Panc1 (cell line): ENCODE results near the gene TNRC18. TPM values are rescaled to one million over a fixed set of nuclear protein-coding genes. Genes with fewer than 3 reads are reported as not detected.

Experiments used
- ATAC-seq: fragments of 200-7000 bp; cut with Tn5 transposase; 2 replicates; pipeline ENCODE4 v1.9.1; 2020; ENCODE audit warnings: mild to moderate bottlenecking, moderate library complexity
- BruUV-seq: library from RNA; stranded (reverse); fragments of 400-500 nt; replicated peaks from 2 replicates; lab custom pipeline; 2021; lab: Mats Ljungman, UMichigan
- CTCF ChIA-PET: fragments of 300-600 bp; sonication (Branson Sonifier 250); formaldehyde crosslinking; loops from one replicate; lab custom pipeline; 2022; ENCODE audit warnings: antibody characterized with exemption; lab: Charles Lee
- POLR2A ChIA-PET: fragments of 300-600 bp; sonication (Branson Sonifier 250); formaldehyde crosslinking; loops from one replicate; lab custom pipeline; 2022; ENCODE audit warnings: antibody characterized with exemption; lab: Charles Lee
- DNase-seq: peaks from one replicate; pipeline ENCODE4 v3.0.0-alpha.2; 2010; ENCODE audit warnings: low read depth, low spot score
- H3K27ac ChIP-seq: 2 replicates; pipeline ENCODE4 v1.5.1; 2011; ENCODE audit warnings: mild to moderate bottlenecking, low read length, inconsistent platforms
- H3K27me3 ChIP-seq: fragments of 200-500 bp; sonication (Bioruptor generic); 2 replicates; pipeline ENCODE4 v1.6.0; 2014; ENCODE audit warnings: low read length, inconsistent platforms; ENCODE audit not compliant: control insufficient read depth, insufficient read depth
- H3K36me3 ChIP-seq: fragments of 200-500 bp; sonication (Bioruptor generic); 2 replicates; pipeline ENCODE4 v1.5.1; 2014; ENCODE audit warnings: inconsistent platforms, mild to moderate bottlenecking, low read length, moderate library complexity; ENCODE audit not compliant: control insufficient read depth, insufficient read depth
- H3K4me1 ChIP-seq: 2 replicates; pipeline ENCODE4 v1.5.1; 2011; ENCODE audit warnings: inconsistent platforms, mild to moderate bottlenecking, low read length, moderate library complexity; ENCODE audit not compliant: control insufficient read depth, insufficient read depth
- H3K4me3 ChIP-seq, 2 experiments: 2 replicates each; pipeline ENCODE4 v1.5.1; 2011 to 2012; ENCODE audit warnings: low read depth in 2 of 2, low read length in 2 of 2, mild to moderate bottlenecking in 2 of 2, inconsistent platforms in 1 of 2, moderate library complexity in 1 of 2
- H3K9me3 ChIP-seq: fragments of 200-500 bp; sonication (Bioruptor generic); 2 replicates; pipeline ENCODE4 v1.5.1; 2014; ENCODE audit warnings: low read depth, mild to moderate bottlenecking, inconsistent platforms, low read length, moderate library complexity; ENCODE audit not compliant: control insufficient read depth, insufficient read depth
- CTCF ChIP-seq: fragments of 450-650 bp; IDR thresholded peaks from 2 replicates; pipeline ENCODE4 v1.5.1; 2017; ENCODE audit warnings: mild to moderate bottlenecking
- POLR2AphosphoS5 ChIP-seq: IDR thresholded peaks from 2 replicates; pipeline ENCODE4 v1.6.1; 2012; ENCODE audit warnings: mild to moderate bottlenecking, low read depth, low read length, moderate library complexity
- SIN3A ChIP-seq: IDR thresholded peaks from 2 replicates; pipeline ENCODE4 v1.6.1; 2012; ENCODE audit warnings: low read depth, mild to moderate bottlenecking, low read length, moderate library complexity, borderline replicate concordance; ENCODE audit not compliant: insufficient read depth
- TCF7L2 ChIP-seq: IDR thresholded peaks from 2 replicates; pipeline ENCODE4 v1.6.1; 2011; ENCODE audit warnings: mild to moderate bottlenecking, low read depth, low read length, inconsistent platforms
- in situ Hi-C: cut with HindIII; loops from 2 replicates; pipeline ENCODE4 v1.10.0; 2016; ENCODE audit warnings: low sequenced_read_pairs, low pct_unique_long_range_greater_than_20kb
- intact Hi-C: fragments of 100-400 bp; cut with micrococcal nuclease; formaldehyde crosslinking; loops from one replicate; pipeline ENCODE4 v1.10.0; 2022; ENCODE audit not compliant: unreplicated experiment
- total RNA-seq: library from RNA; stranded (reverse); gene quantifications from one replicate; pipeline ENCODE4 v1.2.1, GENCODE V29; 2021; ENCODE audit not compliant: unreplicated experiment
- TF ChIP-seq, protein P1 (sequence below), 2 experiments: IDR thresholded peaks; 2 replicates each; pipeline ENCODE4 v1.6.1; 2011 to 2012; ENCODE audit warnings: low read depth in 2 of 2, control low read depth in 1 of 2, low read length in 1 of 2, mild to moderate bottlenecking in 1 of 2, moderate library complexity in 1 of 2; ENCODE audit not compliant: insufficient read depth in 1 of 2

TNRC18 gene
- total RNA-seq, 1 experiment from 2014 or later: 148 TPM

GRCh38 chr7:5354460-5355232 lies 69.0 kb downstream of the TNRC18 start:
- CTCF ChIA-PET: no interaction called here
- Histone ChIP-seq H3K9me3 (no peaks in the 10 kb centered on the region), H3K27me3 (no peaks in the 10 kb centered on the region), H3K27ac (no peak overlapping the region), H3K36me3 (peaks cover 18% of the 10 kb centered on the region), H3K4me1 (0 out of 2 replicates have a peak, but pooled peaks cover 5% of the 10 kb centered on the region), H3K4me3 (no peak overlapping the region)
- DNase-seq (no peak), ATAC-seq (peak; percentile 39)
- TSS peak; percentile 76 for BruUV-seq
- TF ChIP-seq POLR2AphosphoS5 (no peak), TCF7L2 (no peak), CTCF (no peak), SIN3A (no peak)
- TF ChIP-seq, protein P1, sequence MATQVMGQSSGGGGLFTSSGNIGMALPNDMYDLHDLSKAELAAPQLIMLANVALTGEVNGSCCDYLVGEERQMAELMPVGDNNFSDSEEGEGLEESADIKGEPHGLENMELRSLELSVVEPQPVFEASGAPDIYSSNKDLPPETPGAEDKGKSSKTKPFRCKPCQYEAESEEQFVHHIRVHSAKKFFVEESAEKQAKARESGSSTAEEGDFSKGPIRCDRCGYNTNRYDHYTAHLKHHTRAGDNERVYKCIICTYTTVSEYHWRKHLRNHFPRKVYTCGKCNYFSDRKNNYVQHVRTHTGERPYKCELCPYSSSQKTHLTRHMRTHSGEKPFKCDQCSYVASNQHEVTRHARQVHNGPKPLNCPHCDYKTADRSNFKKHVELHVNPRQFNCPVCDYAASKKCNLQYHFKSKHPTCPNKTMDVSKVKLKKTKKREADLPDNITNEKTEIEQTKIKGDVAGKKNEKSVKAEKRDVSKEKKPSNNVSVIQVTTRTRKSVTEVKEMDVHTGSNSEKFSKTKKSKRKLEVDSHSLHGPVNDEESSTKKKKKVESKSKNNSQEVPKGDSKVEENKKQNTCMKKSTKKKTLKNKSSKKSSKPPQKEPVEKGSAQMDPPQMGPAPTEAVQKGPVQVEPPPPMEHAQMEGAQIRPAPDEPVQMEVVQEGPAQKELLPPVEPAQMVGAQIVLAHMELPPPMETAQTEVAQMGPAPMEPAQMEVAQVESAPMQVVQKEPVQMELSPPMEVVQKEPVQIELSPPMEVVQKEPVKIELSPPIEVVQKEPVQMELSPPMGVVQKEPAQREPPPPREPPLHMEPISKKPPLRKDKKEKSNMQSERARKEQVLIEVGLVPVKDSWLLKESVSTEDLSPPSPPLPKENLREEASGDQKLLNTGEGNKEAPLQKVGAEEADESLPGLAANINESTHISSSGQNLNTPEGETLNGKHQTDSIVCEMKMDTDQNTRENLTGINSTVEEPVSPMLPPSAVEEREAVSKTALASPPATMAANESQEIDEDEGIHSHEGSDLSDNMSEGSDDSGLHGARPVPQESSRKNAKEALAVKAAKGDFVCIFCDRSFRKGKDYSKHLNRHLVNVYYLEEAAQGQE (IDR thresholded peaks at IDR 0.05; ENCODE audit: insufficient read depth in 1 of 2, low read depth in 2 of 2, low read length in 1 of 2): no peak
- POLR2A ChIA-PET: interaction anchor here (0.5 to 0.7 kb wide), 2 partner anchors 16 to 30 kb away, joined by 3 read pairs; no protein-coding TSS in a partner anchor
- in situ Hi-C loops (no loop called here), intact Hi-C loops (no loop called here)

- ATAC-seq (peak; percentile 18; the same call in 1 of the 2 replicates), DNase-seq (no peak)
- Histone ChIP-seq H3K9me3 (no peaks in the 10 kb centered on the region), H3K4me1 (0 out of 2 replicates have a peak, but pooled peaks cover 5% of the 10 kb centered on the region), H3K27ac (no peak overlapping the region), H3K36me3 (peaks cover 6% of the 10 kb centered on the region), H3K4me3 (no peak overlapping the region), H3K27me3 (no peaks in the 10 kb centered on the region)
- intact Hi-C loops: no loop called here
- BruUV-seq: no TSS peak
- ChIA-PET POLR2A (no interaction called here), CTCF (no interaction called here)
- in situ Hi-C loops: no loop called here
- TF ChIP-seq CTCF (no peak), SIN3A (no peak), POLR2AphosphoS5 (no peak), TCF7L2 (no peak)
- TF ChIP-seq, protein P1 (IDR thresholded peaks at IDR 0.05; ENCODE audit: insufficient read depth in 1 of 2, low read depth in 2 of 2, low read length in 1 of 2): no peak
Observed at GRCh38 chr7:5352440-5353010, 71.1 kb downstream of the TNRC18 start.
